HG03457 (cell line): ENCODE data around the gene BCR.
"Not testable (repeated sequence)": the region's sequence is repeated elsewhere in the genome, so short reads cannot be mapped to it uniquely, and the experiment has no call there.

Experiments used
- ATAC-seq: cut with Tn5 transposase; IDR thresholded peaks from one replicate; pipeline ENCODE4 v1.9.1; 2021; ENCODE audit warnings: moderate number of reproducible peaks; ENCODE audit not compliant: unreplicated experiment

BCR gene

DNA sequence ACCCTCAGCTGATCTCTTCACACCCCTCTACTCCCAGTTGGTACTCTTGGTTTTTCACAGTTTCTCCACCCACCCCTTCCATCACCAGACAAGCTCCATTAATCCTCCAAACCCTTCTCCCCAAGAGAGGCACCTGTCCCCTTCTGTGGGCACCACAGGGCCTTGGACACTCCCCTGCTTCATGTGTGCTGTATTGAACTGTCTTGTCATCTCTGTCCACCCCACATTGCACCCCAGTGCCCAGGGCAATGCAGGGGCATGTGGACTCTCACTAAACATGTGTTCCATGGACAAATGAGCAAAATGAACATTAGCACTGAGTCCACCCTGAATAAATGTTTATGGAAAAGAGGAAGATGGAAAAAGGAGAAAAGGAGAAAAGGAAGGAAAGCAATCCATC lies 181.4 kb downstream of the BCR start:
- ATAC-seq = no peak

DNA sequence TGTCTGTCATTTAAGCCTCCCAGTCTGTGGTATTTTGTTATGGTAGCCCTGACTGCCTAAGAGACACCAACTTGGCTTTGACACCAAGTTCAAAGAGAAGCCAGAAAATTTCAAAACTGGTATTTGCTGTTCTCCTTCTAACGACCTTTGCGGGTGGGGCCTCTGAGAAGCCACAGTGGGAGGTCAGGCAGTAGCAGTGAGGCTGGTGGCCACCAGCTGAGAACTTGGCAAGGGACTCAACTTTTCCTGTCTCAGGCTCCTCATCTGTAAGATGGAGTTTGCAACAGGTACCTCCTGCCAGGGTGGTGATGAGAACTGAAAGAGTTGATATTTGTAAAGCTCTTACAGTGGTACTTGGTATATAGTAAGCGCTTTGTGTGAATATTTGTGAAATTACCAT lies 183.4 kb downstream of the BCR start:
- ATAC-seq = no peak

DNA sequence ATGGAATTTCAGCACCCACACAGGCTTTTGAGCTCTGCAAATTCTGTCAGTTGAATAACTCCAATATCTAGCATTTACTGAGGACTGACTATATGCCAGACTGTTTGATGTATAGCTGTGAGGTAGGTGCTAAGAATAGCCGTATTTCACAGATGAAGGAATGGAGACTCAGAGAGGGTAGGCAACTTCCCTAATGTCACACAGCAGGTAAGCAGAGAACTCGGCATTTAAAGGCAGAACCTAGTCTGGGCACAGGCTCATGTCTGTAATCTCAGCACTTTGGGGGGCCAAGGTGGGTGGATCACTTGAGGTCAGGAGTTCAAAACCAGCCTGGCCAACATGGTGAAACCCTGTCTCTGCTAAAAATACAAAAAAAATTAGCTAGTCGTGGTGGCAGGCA lies 184.1 kb downstream of the BCR start:
- ATAC-seq = no peak

DNA sequence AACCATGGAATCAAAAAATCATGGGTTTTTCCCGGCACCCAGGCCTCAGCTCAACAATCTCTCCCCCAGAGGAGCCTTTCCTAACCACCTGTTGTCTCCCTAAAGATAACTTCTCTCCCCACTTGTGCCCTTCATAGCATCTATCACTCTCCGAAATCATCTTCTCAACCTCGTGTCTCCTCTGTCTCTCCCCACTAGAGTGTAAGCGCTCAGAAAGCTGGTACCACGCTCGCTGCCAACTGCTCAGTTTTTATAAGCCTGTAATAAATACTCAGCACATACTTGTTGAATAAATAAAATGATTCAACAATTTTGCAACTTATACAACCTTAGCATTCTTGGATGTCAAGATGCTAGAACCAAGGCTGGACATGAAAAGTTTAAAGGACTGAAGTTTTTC lies 185.2 kb downstream of the BCR start:
- ATAC-seq = no peak

DNA sequence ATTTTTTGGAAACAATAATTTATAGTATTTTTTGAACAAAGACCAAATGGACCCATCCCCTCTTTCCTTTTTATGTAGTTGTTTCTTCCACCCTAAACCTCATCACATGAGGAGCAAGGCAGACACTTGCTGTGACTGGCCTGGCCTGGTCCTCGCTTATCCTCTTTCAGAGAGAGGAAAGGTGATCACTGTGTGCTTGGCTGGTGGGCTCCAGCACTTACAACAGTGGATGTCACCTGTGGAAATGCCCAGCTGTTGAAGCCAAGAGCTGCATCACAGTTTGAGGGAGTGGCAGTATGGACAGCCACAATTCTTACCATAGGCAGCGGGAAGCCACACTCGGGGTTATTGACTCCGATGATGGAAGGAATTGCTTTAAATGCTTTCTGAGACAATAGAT lies 185.7 kb downstream of the BCR start:
- ATAC-seq = no peak

DNA sequence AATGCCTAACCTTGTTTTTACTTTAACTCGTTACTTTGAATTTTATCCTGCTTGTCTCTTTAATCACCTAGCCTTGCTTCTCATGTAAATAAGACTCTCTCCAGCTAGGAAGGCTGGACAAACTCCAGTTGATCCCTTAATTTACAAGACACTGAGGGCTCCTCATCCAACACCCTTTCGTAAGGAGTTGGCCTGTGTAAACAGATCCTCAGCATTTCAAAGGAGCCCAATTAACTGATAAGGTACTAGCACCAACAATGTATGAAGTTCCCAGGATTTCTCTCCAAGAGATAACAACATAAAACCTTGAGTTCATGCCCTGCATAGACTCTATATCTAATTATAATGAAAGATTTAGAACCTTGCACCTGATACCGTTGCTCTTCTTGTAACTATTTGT lies 186.9 kb downstream of the BCR start:
- ATAC-seq = not testable (repeated sequence)
